ENCODE results near the gene SEC16A.

The SEC16A gene

DNA sequence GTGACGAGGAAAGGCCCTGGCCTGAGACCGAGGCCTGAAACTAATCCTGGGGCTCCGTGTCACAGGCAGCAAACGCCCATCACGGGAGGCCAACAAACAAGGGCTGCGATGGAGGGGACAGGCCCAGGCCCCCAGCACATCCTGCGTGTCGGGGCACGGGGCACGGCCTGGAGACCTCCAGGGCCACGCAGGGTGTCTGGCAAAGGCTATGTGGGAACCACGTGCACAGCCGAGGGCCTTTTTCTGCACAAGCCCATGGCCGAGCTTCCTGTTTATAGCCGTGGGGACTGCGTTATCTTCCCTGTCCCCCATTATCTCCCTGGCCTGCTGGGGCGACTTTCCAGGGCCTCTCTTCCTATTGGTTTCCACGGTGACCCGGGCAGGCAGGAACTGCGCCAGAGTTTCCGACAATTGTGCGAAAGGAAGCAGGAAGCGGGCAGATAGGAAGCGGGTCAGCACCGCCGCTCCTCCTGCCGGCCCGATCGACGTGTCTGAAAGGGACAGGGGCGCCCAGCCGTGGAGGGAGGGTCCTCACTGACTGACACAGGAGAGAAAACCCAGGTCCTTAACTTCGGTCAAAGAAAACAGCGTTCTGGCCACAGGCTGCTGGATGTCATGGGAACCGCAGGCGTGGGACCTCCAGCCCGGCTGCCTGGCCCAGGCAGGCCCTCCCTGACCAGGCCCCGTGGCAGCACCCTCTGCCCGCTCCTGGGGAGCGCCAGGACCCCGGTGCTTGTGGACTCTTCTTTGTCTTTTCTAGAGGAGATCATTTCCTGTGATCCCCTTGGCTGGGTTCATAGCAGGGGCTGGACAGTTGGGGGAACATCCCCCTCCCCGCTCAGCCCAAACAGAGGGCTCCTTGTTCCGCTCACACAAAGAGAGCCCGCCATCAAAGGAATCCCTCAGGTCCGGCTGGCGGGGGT is 29.1 kb upstream of the SEC16A start:
- TF ChIP-seq GATA3 (IDR thresholded peaks at IDR 0.05; ENCODE audit: low read depth, low read length) = no peak
- no peak for TF ChIP-seq GATA2 (IDR thresholded peaks at IDR 0.05; ENCODE audit: low read depth, low read length)

DNA sequence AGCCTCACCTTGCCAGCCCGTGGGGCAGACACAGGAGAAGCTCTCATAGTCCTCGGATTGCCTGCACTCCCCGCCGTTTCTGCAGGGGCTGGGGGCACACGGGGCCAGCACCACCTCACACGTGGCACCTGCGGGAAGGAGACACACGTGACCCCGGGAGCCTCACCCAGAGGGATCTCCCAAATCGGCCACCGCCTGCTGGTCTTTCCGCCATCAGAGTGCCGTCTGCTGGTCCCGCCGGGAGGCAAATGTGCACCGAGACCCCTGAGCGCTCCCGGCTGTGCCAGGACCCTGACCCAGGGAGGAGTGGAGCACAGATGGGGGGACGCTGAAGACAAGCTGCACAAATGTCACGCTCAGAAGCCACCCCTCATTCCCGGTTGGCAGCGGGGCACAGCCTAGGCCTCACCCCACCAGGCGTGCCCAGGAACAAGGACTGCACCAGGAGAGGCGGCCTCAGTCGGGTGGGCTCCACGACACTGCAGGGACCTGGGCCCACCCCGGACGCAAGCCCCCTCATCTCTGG is 28.4 kb upstream of the SEC16A start:
- TF ChIP-seq GATA3 (IDR thresholded peaks at IDR 0.05; ENCODE audit: low read depth, low read length) (no peak), GATA2 (IDR thresholded peaks at IDR 0.05; ENCODE audit: low read depth, low read length) (no peak)

DNA sequence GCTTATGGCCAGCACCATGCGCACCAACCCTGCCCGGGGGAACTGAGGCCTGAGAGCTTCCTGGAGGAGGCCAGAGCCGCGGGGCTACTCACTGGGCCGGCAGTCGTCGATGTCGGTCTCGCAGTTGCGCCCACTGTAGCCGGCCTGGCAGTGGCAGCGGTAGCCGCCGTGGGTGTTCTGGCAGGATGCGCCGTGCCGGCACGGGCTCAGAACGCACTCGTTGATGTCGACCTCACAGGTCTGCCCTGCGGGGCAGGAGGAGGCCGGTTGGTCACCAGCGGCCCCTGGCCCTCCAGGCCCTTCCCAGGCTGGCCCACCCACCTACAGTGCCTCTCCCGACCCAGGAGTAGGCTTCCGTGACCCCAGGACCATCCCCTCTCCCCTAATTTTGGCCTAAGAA is 27.7 kb upstream of the SEC16A start:
- TF ChIP-seq GATA2 (IDR thresholded peaks at IDR 0.05; ENCODE audit: low read depth, low read length) (no peak), GATA3 (IDR thresholded peaks at IDR 0.05; ENCODE audit: low read depth, low read length) (no peak)

DNA sequence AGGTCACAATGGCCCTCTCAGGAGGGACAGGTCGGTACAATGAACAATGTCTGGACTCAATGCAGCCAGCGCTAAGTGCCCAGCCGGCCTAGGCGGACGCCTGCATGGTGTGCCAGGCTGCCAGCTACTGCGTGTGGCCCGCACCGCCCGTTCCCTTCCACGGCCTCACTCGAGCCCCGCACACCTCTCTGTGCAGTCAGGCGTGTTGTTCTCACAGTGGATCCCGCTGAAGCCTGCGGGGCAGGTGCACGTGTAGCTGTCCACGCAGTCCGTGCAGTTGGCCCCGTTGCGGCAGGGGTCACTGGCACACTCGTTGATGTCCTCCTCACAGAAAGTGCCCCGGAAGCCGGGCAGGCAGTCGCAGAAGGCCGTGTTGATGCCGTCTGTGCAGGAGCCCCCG is 26.7 kb upstream of the SEC16A start:
- no peak for TF ChIP-seq GATA2 (IDR thresholded peaks at IDR 0.05; ENCODE audit: low read depth, low read length)
- no peak for TF ChIP-seq GATA3 (IDR thresholded peaks at IDR 0.05; ENCODE audit: low read depth, low read length)

DNA sequence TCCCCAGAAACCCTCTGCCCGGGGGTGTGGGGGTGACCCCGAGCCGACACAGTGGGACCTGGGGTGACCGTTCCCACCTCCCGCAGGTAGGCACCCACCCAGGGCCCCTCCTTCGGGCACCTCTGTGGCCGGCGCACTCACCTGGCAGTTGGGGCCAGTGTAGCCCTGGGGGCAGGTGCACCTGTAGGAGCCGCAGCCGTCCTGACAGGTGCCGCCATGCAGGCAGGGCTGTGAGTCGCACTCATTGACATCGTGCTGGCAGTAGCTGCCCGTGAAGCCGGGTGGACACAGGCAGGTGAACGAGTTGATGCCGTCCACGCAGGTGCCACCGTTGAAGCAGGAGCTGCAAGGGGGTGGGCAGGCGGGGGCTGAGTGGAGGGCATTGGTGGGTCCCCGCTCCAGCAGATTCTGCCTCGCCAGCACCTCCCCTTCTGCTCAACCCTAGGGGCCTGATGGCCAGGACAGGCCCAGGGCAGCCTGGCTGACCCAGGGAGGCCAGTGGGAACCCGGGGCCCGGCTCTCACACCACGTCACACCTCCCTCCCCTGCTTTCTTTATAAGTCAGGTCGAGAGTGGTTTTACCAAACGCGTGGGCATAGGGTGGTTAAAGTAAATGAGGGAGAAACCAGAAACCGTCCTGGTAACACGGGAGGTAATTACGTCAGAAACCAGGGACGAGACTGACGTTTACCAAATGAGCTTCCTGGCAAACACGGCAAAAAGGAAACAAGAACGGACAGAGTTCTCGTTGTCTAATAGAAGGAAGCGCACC is 26.1 kb upstream of the SEC16A start:
- no peak for TF ChIP-seq GATA3 (IDR thresholded peaks at IDR 0.05; ENCODE audit: low read depth, low read length)
- no peak for TF ChIP-seq GATA2 (IDR thresholded peaks at IDR 0.05; ENCODE audit: low read depth, low read length)

DNA sequence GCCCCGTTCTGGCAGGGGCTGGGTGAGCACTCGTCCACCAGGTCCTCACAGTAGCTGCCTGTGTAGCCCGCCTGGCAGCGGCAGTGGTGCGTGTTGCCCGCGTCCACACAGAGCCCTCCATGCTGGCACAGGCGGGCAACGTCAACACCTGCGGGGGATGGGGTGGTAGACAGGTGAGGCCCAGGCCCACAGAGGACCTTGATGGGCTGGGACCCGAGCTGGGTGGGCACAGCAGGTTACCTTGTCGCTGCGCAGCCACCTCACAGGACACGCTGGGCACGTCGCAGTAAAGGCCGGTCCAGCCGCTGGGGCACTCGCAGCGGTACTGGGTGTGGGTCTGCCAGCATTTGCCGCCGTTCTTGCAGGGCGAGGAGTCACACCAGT is 25.1 kb upstream of the SEC16A start:
- TF ChIP-seq GATA3 (IDR thresholded peaks at IDR 0.05; ENCODE audit: low read depth, low read length) = no peak
- no peak for TF ChIP-seq GATA2 (IDR thresholded peaks at IDR 0.05; ENCODE audit: low read depth, low read length)

DNA sequence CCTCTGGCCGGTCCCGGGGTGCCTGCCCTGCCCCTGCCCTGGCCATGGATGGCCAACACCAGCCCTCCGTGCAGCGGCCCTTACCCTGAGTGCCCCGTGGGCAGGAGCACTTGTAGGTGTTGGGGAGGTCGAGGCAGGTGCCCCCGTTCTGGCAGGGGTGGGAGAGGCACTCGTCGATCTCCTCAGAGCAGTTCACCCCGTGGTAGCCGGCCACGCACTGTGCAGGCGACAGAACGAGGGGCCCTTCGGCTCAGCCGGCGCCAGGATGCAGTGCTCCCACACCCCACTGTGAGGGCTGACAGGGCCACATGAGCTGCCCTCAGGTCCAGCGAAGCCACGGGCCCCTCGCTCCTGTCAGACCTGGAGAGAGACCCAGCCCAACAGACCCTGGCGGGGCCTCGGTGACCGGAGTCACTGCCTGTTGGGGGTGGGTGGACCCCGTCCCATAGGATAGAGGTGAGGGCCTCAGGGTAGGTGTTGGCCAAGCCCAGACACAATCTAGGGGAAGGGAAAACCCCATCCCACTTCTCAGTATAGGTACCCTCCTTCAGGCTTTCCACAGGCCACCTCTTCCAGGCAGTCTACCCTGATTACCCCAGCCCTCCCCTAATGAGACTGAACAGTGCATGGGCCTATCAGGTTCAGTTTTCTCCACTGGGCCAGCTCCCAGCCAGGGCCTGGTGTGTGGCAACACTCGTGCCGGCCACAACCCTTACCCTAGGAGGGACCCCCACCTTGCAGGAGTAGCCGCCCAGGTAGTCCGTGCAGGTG is 24.6 kb upstream of the SEC16A start:
- no peak for TF ChIP-seq GATA2 (IDR thresholded peaks at IDR 0.05; ENCODE audit: low read depth, low read length)
- no peak for TF ChIP-seq GATA3 (IDR thresholded peaks at IDR 0.05; ENCODE audit: low read depth, low read length)

DNA sequence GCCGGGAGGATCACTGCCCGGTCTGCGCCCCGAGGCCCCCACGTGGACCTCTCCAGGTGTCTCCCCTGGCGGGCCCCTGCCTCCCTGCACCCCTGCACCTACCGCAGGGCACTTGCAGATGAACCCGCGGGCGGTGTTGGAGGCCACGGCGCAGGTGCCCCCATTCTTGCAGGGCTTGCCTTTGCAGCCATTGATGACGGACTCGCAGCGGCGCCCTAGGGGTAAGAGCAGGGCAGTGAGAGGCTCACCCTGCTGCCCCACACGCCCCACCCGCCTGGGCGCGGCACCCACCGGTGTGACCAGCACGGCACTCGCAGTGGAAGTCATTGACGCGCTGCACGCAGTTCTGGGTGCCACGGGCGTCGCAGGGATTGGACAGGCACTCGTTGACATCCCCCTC is 23.6 kb upstream of the SEC16A start:
- TF ChIP-seq GATA2 (IDR thresholded peaks at IDR 0.05; ENCODE audit: low read depth, low read length) (no peak), GATA3 (IDR thresholded peaks at IDR 0.05; ENCODE audit: low read depth, low read length) (no peak)

DNA sequence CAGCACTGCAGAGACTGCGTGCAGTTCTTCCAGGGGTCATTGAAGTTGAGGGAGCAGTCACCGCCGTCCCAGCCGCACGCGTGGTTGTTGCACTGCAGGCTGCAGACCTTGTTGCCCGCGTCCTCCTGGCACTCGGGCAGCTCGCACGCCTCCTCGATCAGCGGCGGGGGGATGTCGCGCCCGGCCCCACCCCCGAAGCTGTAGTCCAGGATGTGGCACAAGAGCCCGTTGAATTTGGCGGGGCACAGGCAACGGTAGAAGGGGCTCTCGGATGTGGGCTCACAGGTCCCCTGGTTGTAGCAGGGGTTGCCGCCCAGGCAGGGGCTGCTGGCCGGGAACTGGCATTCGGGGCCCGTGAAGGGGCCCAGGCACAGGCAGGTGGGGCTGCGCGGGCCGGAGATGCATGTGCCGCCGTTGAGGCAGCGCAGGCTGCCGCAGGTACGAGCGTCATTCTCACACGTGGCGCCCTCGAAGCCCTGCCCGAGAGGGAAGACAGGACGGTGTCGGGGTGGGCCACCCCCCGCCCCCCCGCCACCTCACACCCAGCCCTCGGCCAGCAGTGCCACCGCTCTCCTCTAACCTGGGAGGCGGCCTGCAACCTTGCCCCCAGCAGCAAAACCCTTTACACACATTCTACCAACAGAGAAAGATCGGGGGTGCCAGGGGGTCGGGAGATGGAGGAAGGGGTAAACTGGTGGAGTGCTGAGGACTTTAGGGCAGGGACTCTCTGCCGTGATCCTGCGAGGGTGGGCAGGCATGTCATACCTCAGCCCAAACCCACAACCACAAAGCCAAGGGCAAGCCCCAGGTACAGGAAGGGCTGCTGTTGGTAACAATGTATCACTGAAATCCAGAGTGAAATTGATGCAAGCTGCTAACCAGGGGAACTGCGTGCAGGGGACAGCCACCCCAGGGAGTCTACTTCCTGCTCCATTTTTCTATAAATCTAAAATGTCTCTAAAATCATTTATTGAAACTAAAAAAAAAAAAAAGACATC is 22.9 kb upstream of the SEC16A start:
- TF ChIP-seq GATA3 (IDR thresholded peaks at IDR 0.05; ENCODE audit: low read depth, low read length) = no peak
- TF ChIP-seq GATA2 (IDR thresholded peaks at IDR 0.05; ENCODE audit: low read depth, low read length) = no peak

DNA sequence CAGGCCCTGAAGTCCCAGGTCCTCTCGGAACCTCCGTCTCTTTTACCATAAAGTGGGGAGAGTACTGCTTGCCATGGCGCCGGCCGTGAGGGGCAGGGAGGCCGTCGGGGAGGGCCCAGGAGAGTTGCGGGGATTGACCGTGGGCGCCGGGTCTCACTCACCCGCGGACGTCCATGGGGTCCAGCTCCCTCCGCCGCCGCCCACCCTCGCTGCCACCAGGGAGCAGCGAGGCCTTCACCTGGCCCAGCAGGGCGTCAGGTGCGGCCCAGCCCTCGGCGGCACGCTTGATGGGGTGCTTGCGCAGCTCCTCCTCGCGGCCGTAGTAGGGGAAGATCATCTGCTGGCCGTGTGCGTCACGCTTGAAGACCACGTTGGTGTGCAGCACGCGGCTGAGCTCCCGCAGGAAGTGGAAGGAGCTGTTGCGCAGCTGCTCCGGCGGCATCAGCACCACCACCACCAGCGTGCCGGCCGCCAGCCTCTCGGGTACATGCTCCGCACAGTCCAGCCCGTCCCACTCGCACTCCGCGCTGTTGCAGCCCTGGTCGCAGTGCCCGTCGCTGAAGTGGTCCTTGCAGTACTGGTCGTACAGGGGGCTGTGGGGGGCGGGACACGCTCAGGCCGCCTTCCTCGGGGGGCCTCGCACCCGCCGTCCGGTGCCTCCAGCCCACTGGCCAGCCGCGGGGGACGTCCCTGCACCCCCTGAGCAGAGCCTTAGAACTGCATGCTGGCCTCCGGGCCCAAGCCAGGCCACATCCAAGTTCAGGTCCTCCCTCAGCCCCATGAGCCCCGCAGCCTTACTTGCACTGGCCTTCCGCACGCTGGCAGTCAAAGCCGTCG is 21.9 kb upstream of the SEC16A start:
- TF ChIP-seq GATA3 (IDR thresholded peaks at IDR 0.05; ENCODE audit: low read depth, low read length) (no peak), GATA2 (IDR thresholded peaks at IDR 0.05; ENCODE audit: low read depth, low read length) (no peak)

DNA sequence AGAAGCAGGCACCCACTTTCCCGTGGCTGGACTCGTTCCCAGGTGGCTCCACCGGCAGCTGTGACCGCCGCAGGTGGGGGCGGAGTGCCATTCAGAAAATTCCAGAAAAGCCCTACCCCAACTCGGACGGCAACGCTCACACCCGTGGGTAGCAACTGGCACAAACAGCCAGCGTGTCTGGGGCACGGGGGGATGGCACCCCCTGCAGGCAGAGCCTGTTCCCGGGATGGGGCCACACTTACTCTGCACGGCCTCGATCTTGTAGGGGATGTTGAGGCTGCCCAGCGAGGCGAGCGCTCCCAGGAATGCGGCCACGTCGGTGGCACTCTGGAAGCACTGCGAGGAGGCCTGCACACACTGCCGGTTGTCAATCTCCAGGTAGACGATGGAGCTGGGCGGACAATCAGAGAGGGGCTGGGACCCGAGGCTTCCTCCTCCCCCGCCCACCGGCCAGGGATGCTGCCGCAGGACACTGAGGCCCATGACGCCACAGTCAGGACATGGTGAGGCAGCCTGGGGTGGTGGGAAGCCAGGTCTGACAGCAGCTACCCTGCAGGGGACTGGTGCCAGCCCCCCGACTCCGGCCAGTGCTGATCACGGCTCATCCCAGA is 20.2 kb upstream of the SEC16A start:
- TF ChIP-seq GATA3 (IDR thresholded peaks at IDR 0.05; ENCODE audit: low read depth, low read length) (no peak), GATA2 (IDR thresholded peaks at IDR 0.05; ENCODE audit: low read depth, low read length) (no peak)

DNA sequence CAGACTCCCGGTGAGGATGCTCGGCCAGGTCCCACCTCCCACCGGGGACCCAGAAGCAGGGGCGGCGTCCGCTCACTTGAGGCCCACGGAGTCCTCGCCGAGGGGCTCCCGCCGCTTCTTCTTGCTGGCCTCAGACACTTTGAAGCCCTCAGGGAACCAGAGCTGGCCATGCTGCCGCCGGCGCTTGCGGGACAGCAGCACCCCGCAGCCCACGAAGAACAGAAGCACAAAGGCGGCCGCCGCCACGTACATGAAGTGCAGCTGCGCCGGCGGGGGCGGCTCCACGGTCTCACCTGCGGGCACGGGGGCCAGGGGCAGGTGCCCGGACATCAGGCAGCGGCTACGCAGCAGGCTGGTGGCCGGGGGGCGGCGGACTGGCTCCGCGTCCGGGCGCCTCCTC is 19.4 kb upstream of the SEC16A start:
- TF ChIP-seq GATA2 (IDR thresholded peaks at IDR 0.05; ENCODE audit: low read depth, low read length) (no peak), GATA3 (IDR thresholded peaks at IDR 0.05; ENCODE audit: low read depth, low read length) (no peak)

All from SH-SY5Y (cell line).